GM19240 (cell line): ENCODE results near the gene SPACA1.

ENCODE experiments used
- DNase-seq: peaks from one replicate; pipeline ENCODE4 v3.0.0; 2011; ENCODE audit warnings: low spot score; ENCODE audit not compliant: insufficient read length

SPACA1 gene

GRCh38 chr6:88089708-88090107 lies 42.1 kb downstream of the SPACA1 start:
- DNase-seq, result no peak

- no peak for DNase-seq
Measured at GRCh38 chr6:88105741-88106340, 58.2 kb downstream of the SPACA1 start.

DNA sequence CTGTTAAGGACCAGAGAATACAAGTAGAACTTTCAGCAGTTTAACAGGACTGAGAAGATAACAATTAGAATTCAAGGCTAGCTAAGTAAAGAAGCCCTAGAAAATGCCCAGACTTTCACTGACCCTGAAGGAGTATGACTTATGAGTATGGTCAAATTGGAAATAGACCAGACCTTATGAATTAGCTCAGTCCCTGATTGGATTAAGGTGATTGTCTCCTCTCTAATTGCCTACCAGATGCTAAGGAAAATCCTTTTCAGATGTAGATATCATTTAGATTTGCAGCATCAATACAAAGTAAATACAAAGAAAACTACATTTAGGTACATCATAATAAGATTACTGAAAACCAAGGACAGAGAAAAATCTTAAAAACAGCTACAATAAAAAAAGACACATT lies 59.6 kb downstream of the SPACA1 start:
- DNase-seq, result no peak

GRCh38 chr6:88111991-88112390 lies 64.3 kb downstream of the SPACA1 start:
- no peak for DNase-seq

GRCh38 chr6:88114838-88115237 lies 67.2 kb downstream of the SPACA1 start:
- no peak for DNase-seq

- no peak for DNase-seq
Measured at GRCh38 chr6:88115307-88115706, 67.7 kb downstream of the SPACA1 start.

GRCh38 chr6:88116276-88116675 lies 68.6 kb downstream of the SPACA1 start:
- no peak for DNase-seq
